ENCODE data around the gene PRKAG2.

PRKAG2 gene

GRCh38 chr7:151821226-151821625 is 55.7 kb downstream of the PRKAG2 start:
- no peak for DNase-seq (ENCODE audit: low read depth in 1 of 2, low spot score in 1 of 2)

GRCh38 chr7:151820491-151821105 is 56.3 kb downstream of the PRKAG2 start:
- DNase-seq (ENCODE audit: low read depth in 1 of 2, low spot score in 1 of 2), result no peak

- DNase-seq (ENCODE audit: low read depth in 1 of 2, low spot score in 1 of 2), result no peak
Measured at GRCh38 chr7:151819866-151820265, 57.0 kb downstream of the PRKAG2 start.

GRCh38 chr7:151818674-151819519 is 58.0 kb downstream of the PRKAG2 start:
- DNase-seq (ENCODE audit: low read depth in 1 of 2, low spot score in 1 of 2), result no peak

DNA sequence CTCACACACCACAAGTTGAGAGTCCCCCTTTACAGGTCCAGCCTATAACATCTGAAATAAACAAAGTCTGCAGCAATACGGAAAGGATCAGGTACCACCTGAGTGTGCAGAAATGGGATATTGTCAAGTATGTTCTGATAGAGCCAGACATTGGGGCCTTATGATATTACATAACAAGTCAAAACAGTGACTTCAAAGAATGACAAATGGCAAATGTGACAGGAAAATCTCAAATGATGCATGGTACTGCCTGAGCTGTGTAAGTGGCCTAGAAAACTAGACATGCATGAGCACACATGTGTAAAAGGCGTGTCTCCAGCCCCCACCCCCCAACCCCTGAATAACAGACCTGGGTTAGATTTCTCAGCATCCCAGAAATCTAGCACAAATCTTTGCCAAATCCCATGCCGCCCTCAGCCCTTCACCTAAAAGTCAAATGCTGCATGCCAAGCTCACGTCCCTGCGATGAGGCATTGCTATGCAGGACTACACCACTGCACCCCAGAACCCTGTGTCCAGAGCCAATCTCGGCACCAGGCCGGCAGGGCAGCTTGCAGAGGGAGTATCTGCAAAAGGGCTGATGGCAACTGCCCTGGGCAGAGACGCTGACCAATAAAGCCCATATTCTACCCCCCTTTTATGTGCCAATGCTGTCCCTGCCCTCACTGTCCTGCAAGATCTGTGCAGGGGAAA is 58.8 kb downstream of the PRKAG2 start:
- DNase-seq (ENCODE audit: low read depth in 1 of 2, low spot score in 1 of 2), result no peak

GRCh38 chr7:151817315-151817690 is 59.6 kb downstream of the PRKAG2 start:
- DNase-seq (ENCODE audit: low read depth in 1 of 2, low spot score in 1 of 2), result no peak

DNA sequence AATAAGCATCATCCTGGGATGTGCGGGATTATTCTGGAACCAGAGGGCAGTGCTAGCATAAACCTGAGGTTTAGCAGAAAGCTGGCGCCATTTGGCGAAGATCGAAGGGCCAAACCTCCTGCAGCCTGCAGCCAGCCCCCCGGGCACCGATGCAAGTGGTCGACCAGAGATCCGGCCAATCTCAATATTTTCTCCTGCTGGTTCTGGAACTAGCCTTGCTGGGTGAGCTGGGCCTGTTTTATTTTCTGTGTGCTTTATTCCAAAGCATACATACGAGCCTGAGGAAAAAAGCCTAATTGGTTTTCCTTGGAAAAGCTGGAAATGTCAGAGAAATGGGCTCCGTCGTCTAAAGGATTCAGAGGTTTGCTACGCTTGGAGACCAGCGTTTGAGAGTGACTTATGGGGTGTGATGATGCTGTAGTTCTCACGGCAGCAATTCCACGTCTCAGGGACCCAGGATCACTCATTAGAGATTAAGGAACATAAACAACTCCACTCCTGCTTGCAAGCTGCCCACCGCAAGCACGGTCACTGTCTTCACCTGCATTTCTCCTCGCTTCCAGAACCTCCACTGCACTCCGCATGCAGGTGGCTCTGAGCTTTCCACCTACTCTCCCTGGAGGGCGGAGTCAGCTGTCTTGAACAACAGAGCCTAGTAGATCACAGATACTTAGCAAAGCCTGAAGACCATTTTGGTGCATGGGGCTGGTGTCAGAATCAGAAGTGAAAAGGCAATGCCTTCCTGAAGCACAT is 60.2 kb downstream of the PRKAG2 start:
- no peak for DNase-seq (ENCODE audit: low read depth in 1 of 2, low spot score in 1 of 2)

DNA sequence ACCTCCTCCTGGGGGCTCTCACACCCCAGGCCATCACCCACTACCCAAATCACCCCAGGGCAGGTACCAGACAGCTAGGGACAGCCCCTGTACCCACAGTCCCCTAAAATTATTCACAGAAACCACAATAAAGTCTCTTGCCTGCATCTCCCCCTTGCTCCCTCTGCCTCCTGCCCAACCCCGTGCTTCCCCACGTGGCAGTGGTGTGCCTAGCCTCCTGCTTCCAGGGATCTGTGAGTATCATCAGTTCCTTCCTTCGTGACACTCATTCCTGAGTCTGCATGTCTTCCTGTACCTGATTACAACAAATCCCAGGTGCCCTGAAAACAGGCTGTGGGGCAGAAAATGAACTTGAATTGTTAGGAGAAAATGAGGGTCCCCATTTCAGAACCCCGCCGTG is 61.5 kb downstream of the PRKAG2 start:
- no peak for DNase-seq (ENCODE audit: low read depth in 1 of 2, low spot score in 1 of 2)

DNA sequence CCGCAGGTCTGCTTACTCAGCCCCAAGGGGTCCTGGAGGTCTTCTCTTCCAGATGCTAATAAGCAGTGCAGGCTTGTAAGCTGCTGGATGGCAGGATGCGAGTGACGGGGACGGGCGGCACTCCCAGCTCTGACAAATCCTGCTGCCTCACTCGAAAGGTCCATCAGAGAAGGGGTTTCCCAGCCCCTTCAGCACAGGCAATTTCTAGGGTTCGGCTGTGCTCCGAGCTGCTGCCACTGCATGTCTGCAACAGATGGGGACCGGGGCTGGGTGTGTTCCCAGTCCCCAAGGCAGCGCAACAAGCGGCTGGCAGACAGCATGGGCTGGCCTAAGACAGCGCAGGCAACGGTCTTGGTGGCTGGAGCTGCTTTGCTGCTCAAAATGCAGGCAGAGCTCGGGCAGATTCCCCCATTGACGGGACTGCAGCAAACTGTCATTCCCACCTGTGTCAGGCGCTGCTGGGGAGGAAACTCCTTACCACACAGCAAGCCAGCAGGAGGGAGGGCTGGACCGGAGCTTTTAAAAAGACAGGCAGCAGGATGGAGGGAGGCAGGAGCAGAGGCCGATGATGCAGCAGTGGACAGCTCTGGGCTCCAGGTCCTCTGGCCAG is 62.4 kb downstream of the PRKAG2 start:
- DNase-seq (ENCODE audit: low read depth in 1 of 2, low spot score in 1 of 2), result no peak

GRCh38 chr7:151813997-151814396 is 62.9 kb downstream of the PRKAG2 start:
- no peak for DNase-seq (ENCODE audit: low read depth in 1 of 2, low spot score in 1 of 2)

GRCh38 chr7:151813445-151813844 is 63.5 kb downstream of the PRKAG2 start:
- DNase-seq (ENCODE audit: low read depth in 1 of 2, low spot score in 1 of 2), result no peak

GRCh38 chr7:151812967-151813366 is 63.9 kb downstream of the PRKAG2 start:
- no peak for DNase-seq (ENCODE audit: low read depth in 1 of 2, low spot score in 1 of 2)

- no peak for DNase-seq (ENCODE audit: low read depth in 1 of 2, low spot score in 1 of 2)
Measured at GRCh38 chr7:151810441-151811232, 66.3 kb downstream of the PRKAG2 start.

DNA sequence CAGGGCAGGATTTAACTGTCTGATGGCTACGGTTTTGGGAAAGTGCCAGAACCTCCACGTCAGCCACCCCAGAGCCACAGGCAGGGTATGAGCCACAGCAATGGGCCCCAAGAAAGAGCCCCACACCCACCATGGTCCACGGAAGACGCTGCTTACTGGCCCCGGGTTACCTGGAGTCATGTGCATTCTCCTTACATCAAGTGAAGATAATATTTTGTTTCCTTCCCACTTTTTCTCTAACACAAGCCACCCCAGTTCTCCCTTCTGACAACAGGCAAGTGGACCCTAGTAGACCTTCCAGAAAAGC is 67.1 kb downstream of the PRKAG2 start:
- DNase-seq (ENCODE audit: low read depth in 1 of 2, low spot score in 1 of 2), result no peak

DNA sequence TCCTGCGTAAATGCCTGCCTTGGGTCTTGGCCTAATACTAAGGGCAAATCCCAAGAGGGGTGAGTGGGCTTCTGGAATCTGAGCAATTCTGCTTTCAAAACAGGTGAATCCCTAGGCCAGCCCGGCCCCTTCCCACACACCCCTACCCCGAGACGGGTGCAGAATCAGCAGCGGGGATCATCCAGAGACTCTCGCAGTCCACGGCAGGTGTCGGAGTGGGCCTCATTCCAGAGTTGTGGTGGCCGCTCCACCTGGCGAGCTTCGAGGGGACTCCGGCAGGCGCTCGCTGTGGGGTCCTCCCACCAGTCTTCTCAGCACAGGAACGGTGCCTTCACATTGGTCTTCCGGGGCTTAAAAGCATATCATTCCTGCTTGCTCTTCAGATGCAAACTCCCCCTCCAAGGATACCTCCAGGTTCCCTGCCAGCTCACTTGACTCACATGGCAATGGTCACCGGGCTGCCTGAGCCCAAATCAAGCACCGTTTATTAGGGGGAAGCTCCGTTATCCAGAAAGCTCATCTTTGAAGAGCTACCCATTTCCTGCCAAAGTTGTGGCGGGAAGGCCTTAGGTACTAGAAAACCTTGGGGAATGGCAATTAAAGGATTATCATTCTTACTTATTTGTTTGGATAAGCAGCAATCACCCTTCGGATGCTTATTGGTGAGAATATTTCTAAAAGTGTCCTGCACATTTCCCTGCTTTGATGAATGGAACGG is 67.6 kb downstream of the PRKAG2 start:
- no peak for DNase-seq (ENCODE audit: low read depth in 1 of 2, low spot score in 1 of 2)

DNA sequence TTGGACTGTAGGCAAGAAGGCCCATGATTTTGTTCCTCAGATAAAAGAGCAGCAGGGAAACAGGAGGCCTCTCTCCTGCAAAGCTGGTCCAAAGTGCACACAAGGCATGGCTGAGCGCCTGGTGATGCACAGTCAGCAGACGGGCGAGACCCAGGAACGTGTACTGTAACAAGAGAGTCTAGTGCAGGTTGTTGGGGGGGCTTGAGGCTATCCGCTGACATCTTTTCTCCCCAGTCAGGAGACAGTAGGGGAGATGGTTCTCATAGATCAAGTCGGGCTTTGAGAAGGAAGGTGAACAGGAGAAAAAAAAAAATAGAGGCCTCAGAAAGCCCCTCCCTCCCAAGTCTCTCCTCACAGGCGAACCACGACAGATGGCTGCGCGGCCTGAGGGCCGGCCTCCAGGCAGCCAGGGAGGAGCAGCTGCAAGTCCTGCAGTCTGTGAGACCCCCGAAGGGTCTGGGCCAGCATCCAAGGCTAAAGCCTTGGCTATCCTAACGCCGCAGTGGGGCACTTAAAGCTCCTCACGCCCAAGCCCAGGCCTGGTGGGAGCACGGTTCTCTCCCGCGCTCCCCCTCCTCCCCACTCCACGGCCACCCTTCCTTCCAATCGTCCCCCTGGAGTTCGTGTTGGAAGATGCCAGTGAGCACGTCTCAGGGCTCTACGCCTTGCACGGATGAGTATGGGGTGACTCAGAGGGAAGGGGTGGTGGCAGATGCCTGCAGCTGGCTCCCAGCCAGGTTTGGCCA is 68.3 kb downstream of the PRKAG2 start:
- no peak for DNase-seq (ENCODE audit: low read depth in 1 of 2, low spot score in 1 of 2)

DNA sequence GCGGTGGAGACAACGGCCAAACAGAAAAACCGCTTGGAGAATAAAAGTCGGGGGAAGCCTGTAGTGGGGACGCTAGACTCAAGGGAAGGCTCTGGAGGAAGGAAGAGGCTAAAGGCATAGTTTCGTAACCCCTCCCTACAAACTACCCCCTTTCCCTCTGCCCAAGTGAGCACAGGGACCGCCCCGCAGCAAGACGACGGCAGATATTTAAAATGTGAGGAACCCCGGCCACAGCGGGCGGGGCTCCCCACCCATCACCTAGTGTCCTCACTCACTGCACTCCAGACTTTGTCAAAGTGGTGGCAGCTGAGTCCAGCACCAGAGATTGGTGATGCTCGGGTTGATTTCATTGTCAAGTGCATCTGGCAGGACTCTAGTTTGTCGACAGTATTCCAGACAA is 69.1 kb downstream of the PRKAG2 start:
- DNase-seq (ENCODE audit: low read depth in 1 of 2, low spot score in 1 of 2), result no peak

- DNase-seq (ENCODE audit: low read depth in 1 of 2, low spot score in 1 of 2), result no peak
Measured at GRCh38 chr7:151806952-151807775, 69.8 kb downstream of the PRKAG2 start.
